Fibroblast of villous mesenchyme (primary cell): ENCODE results near the gene PHYH. TPM values are rescaled to one million over a fixed set of nuclear protein-coding genes. Genes with fewer than 3 reads are reported as not detected.
"Not testable (repeated sequence)": the region's sequence is repeated elsewhere in the genome, so short reads cannot be mapped to it uniquely, and the experiment has no call there.

Experiments
- DNase-seq: peaks from one replicate; pipeline ENCODE4 v3.0.0-alpha.2; 2010; ENCODE audit warnings: low read depth
- H3K4me3 ChIP-seq: 2 replicates; pipeline ENCODE4 v1.5.1; 2011; ENCODE audit warnings: low read depth, mild to moderate bottlenecking, low read length
- CTCF ChIP-seq: IDR thresholded peaks from 2 replicates; pipeline ENCODE4 v1.5.1; 2012; ENCODE audit warnings: low read depth, mild to moderate bottlenecking, low read length; ENCODE audit not compliant: insufficient read depth
- total RNA-seq: library from RNA; depleted of rRNA; stranded (reverse); fragments of >200 nt; gene quantifications from 2 replicates; pipeline ENCODE4 v1.2.3, GENCODE V29; 2012

The PHYH gene
- total RNA-seq, 1 donor, result 16.0 TPM

DNA sequence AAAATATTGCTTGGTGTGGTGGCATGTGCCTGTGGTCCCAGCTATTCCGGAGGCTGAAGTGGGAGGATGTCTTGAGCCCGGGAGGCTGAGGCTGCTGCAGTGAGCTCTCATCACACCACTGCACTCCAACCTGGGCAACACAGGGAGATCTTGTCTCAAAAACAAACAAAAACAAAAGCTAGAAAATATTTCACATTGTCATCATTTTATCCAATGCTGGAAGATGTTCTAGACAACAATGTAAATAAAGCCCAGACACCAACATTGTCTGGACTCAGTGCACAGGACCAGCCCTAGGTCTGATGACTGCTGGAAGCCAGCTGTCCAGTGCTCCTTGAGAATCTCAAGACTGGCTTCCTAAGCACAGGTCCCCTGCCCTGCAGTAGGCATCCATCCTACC lies 34.7 kb upstream of the PHYH start:
- TF ChIP-seq CTCF, result no peak
- DNase-seq, result no peak
- no peak overlapping the region for H3K4me3 ChIP-seq

GRCh38 chr10:13331646-13332045 lies 31.8 kb upstream of the PHYH start:
- DNase-seq, result no peak
- no peak overlapping the region for H3K4me3 ChIP-seq
- no peak for TF ChIP-seq CTCF

- not testable (repeated sequence) for DNase-seq, H3K4me3 ChIP-seq
These were observed 31.1 kb upstream of the PHYH start for GRCh38 chr10:13330980-13331379.

DNA sequence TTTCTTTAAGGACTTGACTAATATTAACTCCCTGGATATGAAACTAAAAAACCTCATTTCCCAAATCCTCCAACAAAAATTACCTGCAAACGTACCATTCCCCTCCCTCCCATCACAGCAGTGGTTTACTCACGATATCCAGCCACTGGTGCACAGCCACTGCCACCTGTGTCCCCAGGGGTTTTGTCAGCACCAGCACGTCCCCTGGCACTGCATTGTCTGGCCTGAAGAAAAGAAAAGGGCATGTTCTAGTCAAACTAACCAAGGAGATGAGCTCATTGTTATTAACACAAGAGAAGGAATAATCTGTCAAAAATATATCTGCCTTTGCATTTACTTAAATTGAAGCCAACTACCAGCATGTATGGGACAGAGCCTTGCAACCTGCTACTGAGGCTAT lies 29.7 kb upstream of the PHYH start:
- no peak overlapping the region for H3K4me3 ChIP-seq
- TF ChIP-seq CTCF, result no peak
- DNase-seq, result no peak

- DNase-seq, result no peak
- H3K4me3 ChIP-seq, result no peak overlapping the region
- no peak for TF ChIP-seq CTCF
These were observed 28.7 kb upstream of the PHYH start for GRCh38 chr10:13328613-13329012.

DNA sequence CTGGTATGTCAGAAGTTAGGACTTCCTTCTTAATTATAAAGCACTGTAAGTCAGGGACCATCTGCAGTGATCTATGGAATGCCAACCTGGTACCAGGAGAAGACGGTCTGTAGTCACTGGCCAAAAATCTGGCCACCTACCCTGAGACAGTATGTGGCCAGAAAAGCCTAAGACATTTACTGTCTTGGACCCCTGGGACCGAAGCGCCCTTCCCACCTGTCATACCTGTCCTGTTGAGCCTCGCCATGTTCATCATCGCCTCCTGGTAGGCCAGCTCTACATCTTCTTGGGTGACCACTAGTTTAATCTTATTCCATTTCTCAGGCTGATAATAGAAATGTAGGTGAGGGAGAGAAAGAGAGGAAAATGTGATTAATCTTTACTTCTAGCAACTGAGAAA lies 28.3 kb upstream of the PHYH start:
- no peak overlapping the region for H3K4me3 ChIP-seq
- no peak for DNase-seq
- TF ChIP-seq CTCF, result no peak

DNA sequence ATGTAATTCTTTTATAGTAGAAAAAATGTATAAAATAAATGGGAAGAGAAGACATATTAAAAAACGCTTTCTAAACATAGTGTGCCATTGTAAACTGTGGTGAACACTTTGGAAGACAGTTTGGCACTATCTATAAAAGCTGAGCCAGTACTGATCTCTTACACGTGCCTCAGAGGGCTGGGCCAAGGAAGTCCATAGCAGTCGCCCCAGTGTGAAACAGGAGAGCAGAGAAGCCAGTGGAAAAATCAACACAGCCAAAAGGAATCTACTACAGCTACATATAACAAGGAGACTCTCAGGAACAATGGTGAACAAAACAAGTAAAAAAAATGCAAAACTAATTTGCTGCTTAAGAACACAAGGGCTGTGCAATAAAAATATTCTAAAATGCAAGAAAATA lies 27.7 kb upstream of the PHYH start:
- no peak for TF ChIP-seq CTCF
- no peak overlapping the region for H3K4me3 ChIP-seq

More for the DNA sequence above, 27.7 kb upstream of the PHYH start:
- DNase-seq, result no peak
